T-helper 17 cell (primary cell): ENCODE results near the gene SOCS3. TPM values are rescaled to one million over a fixed set of nuclear protein-coding genes. Genes with fewer than 3 reads are reported as not detected.

ENCODE experiments used
- ATAC-seq: fragments of 150-1000 bp; cut with Tn5 transposase; 2 replicates; pipeline ENCODE4 v1.10.0; 2021; ENCODE audit warnings: mild to moderate bottlenecking, moderate library complexity
- DNase-seq, 3 donors: peaks; one replicate each; pipeline versions ENCODE4 v3.0.0 to v3.0.0-alpha.2; 2020 to 2021
- H3K9me3 ChIP-seq: one replicate; pipeline ENCODE4 v1.7.0; 2013; ENCODE audit warnings: low read length, mild to moderate bottlenecking; ENCODE audit not compliant: control insufficient read depth, poor library complexity, severe bottlenecking
- H3K27ac Mint-ChIP-seq: one replicate; pipeline ENCODE4 v1.8.0; 2022; ENCODE audit warnings: mild to moderate bottlenecking, moderate library complexity, mixed read lengths
- H3K27me3 Mint-ChIP-seq: one replicate; pipeline ENCODE4 v1.8.0; 2022; ENCODE audit warnings: mixed read lengths
- H3K36me3 Mint-ChIP-seq: one replicate; pipeline ENCODE4 v1.8.0; 2022; ENCODE audit warnings: low read depth, mixed read lengths
- H3K4me1 Mint-ChIP-seq: one replicate; pipeline ENCODE4 v1.8.0; 2022; ENCODE audit warnings: mild to moderate bottlenecking, mixed read lengths
- H3K4me3 Mint-ChIP-seq: one replicate; pipeline ENCODE4 v1.8.0; 2022; ENCODE audit warnings: mild to moderate bottlenecking, moderate library complexity, mixed read lengths
- total RNA-seq, 4 donors: library from RNA in 2 of 4; stranded (reverse) in 2 of 4; gene quantifications; one replicate each; pipeline ENCODE4 v1.2.3 and lab custom pipeline; 2022 to 2026

SOCS3 gene
- total RNA-seq, 2 donors from 2014 or later: 119 to 197 TPM

GRCh38 chr17:78397681-78398101, 37.8 kb upstream of the SOCS3 start:
- ATAC-seq (no peak), DNase-seq (no peak)
- Mint-ChIP-seq H3K27me3 (no peaks in the 10 kb centered on the region), H3K36me3 (peaks cover 4% of the 10 kb centered on the region), H3K4me1 (peaks cover 17% of the 10 kb centered on the region), H3K27ac (peak overlapping the region; percentile 49), H3K4me3 (no peak overlapping the region)
- H3K9me3 ChIP-seq: no peaks in the 10 kb centered on the region

- no peak for ATAC-seq
- Mint-ChIP-seq H3K4me3 (no peak overlapping the region), H3K4me1 (peaks cover 16% of the 10 kb centered on the region), H3K27me3 (no peaks in the 10 kb centered on the region), H3K27ac (peak overlapping the region; percentile 49), H3K36me3 (no peaks in the 10 kb centered on the region)
- no peaks in the 10 kb centered on the region for H3K9me3 ChIP-seq
- no peak for DNase-seq
Observed at GRCh38 chr17:78396441-78397337, 36.8 kb upstream of the SOCS3 start.

GRCh38 chr17:78395155-78395554, 35.3 kb upstream of the SOCS3 start:
- no peak for ATAC-seq
- Mint-ChIP-seq H3K4me3 (no peak overlapping the region), H3K4me1 (peaks cover 19% of the 10 kb centered on the region), H3K27me3 (no peaks in the 10 kb centered on the region), H3K27ac (no peak overlapping the region), H3K36me3 (no peaks in the 10 kb centered on the region)
- DNase-seq: no peak
- H3K9me3 ChIP-seq: no peaks in the 10 kb centered on the region

DNA sequence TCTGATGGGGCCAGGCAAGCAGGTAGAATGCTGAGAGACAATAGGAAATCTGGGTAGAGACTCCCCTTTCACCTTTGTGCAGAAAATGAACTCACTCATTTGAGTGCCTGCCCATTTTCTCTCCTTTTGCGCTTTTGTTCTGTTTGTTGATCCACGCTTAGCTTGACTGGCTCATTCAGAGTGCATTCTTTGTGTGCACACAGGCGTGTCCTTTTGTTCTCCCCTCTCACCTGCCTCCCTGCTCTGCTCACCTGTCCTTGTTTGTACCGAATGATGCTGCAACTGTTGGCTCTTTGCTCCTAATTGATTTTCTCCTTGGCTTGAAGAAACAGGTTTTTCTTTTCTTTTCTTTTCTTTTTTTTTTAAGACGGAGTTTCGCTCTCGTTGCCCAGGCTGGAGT, 34.3 kb upstream of the SOCS3 start:
- Mint-ChIP-seq H3K4me1 (peaks cover 21% of the 10 kb centered on the region), H3K27ac (no peak overlapping the region), H3K4me3 (no peak overlapping the region), H3K36me3 (no peaks in the 10 kb centered on the region), H3K27me3 (no peaks in the 10 kb centered on the region)
- ATAC-seq (no peak), DNase-seq (no peak)
- H3K9me3 ChIP-seq: no peaks in the 10 kb centered on the region

DNA sequence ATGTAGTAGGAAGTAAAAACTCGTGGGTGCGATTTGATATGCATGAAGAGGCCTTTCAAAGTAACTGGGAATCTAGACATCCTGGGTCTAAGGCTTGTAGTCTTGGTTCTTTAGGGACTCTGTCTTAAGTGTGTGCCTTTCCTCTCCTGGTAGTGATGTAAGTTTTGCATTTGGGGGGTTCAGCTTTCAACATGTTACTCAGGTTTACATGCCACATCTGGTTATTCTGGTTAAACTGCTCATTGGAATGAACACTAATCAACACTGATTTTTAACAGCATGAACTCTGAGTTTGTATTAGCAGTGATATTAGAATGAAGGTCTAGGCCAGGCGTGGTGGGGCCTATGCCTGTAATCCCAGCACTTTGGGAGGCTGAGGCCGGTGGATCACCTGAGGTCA, 33.7 kb upstream of the SOCS3 start:
- Mint-ChIP-seq H3K4me1 (peaks cover 24% of the 10 kb centered on the region), H3K27me3 (no peaks in the 10 kb centered on the region), H3K27ac (peak overlapping the region; percentile 68), H3K36me3 (no peaks in the 10 kb centered on the region), H3K4me3 (no peak overlapping the region)
- ATAC-seq (no peak), DNase-seq (no peak)
- H3K9me3 ChIP-seq: no peaks in the 10 kb centered on the region

GRCh38 chr17:78392295-78392694, 32.4 kb upstream of the SOCS3 start:
- H3K36me3 Mint-ChIP-seq: no peaks in the 10 kb centered on the region
- no peak overlapping the region for H3K27ac Mint-ChIP-seq
- H3K27me3 Mint-ChIP-seq: no peaks in the 10 kb centered on the region
- ATAC-seq: no peak
- no peak for DNase-seq
- peaks cover 33% of the 10 kb centered on the region for H3K4me1 Mint-ChIP-seq
- H3K4me3 Mint-ChIP-seq: no peak overlapping the region
- H3K9me3 ChIP-seq: no peaks in the 10 kb centered on the region

- Mint-ChIP-seq H3K27me3 (no peaks in the 10 kb centered on the region), H3K4me3 (no peak overlapping the region), H3K4me1 (peaks cover 34% of the 10 kb centered on the region), H3K27ac (no peak overlapping the region), H3K36me3 (no peaks in the 10 kb centered on the region)
- DNase-seq: no peak
- H3K9me3 ChIP-seq: no peaks in the 10 kb centered on the region
- no peak for ATAC-seq
Observed at GRCh38 chr17:78391843-78392242, 32.0 kb upstream of the SOCS3 start.

DNA sequence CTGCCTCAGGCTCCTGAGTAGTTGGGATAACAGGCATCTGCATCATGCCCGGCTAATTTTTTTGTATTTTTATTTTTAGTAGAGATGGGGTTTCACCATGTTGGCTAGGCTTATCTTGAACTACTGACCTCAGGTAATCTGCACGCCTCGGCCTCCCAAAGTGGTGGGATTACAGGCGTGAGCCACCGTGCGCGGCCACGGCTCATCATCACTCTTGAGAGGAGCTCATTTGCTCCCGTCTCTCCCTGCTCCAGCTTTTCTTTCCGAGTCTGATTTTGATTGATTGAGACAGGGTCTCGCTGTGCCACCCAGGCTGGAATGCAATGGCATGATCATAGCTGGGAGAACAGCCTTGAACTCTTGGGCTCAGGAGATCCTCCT, 31.2 kb upstream of the SOCS3 start:
- DNase-seq (no peak), ATAC-seq (no peak)
- Mint-ChIP-seq H3K27me3 (no peaks in the 10 kb centered on the region), H3K4me1 (peaks cover 40% of the 10 kb centered on the region), H3K27ac (no peak overlapping the region), H3K36me3 (no peaks in the 10 kb centered on the region), H3K4me3 (no peak overlapping the region)
- H3K9me3 ChIP-seq: no peaks in the 10 kb centered on the region

DNA sequence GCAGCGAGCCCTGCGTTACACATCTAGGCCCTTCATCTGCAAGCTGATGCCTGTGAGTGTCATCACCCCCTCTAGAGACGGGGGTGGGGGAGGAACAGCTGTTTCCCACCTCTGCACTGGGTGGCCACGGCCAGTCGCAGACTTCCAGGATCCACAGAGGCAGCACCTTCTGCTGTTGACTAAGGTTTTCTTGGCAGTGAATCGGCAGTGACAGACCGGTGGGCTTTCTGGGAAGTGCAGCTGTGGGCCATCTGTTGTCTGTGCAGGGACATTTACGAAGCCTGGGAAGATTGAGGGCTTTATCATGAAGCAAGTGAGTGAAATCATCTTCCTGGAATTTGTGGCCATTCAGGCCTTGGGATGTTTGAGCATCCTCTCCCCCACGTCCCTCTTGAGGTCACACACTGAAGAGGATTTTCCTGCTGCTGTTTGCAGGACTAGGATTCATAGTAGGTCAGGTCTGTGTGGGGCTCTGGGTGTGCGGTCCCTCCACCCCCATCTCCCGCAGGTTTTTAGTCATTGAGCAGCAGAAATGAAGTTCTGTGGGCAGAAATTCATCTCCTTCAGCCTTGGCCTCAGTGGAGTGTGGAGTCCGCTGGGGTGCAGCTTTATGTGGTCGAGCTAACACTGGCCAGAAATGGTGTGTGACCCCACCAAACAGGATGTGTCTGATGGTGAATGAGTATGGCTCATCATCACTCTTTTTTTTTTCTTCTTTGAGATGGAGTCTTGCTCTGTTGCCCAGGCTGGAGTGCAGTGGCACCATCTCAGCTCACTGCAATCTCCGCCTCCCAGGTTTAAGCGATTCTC, 30.6 kb upstream of the SOCS3 start:
- DNase-seq: no peak
- H3K9me3 ChIP-seq: no peaks in the 10 kb centered on the region
- Mint-ChIP-seq H3K4me3 (no peak overlapping the region), H3K27me3 (no peaks in the 10 kb centered on the region), H3K4me1 (peaks cover 41% of the 10 kb centered on the region), H3K36me3 (no peaks in the 10 kb centered on the region), H3K27ac (peak overlapping the region; percentile 32)
- ATAC-seq: no peak

GRCh38 chr17:78387977-78388941, 28.4 kb upstream of the SOCS3 start:
- DNase-seq (no peak), ATAC-seq (peak; percentile 19)
- no peaks in the 10 kb centered on the region for H3K36me3 Mint-ChIP-seq

GRCh38 chr17:78384479-78385175, 24.8 kb upstream of the SOCS3 start:
- ATAC-seq (no peak), DNase-seq (no peak)
- H3K27ac Mint-ChIP-seq: peak overlapping the region; percentile 97
- H3K27me3 Mint-ChIP-seq: no peaks in the 10 kb centered on the region
- H3K9me3 ChIP-seq: no peaks in the 10 kb centered on the region
- H3K36me3 Mint-ChIP-seq: no peaks in the 10 kb centered on the region
- H3K4me1 Mint-ChIP-seq: peaks cover 69% of the 10 kb centered on the region
- H3K4me3 Mint-ChIP-seq: peak overlapping the region; percentile 76

More at GRCh38 chr17:78387977-78388941, 28.4 kb upstream of the SOCS3 start:
- Mint-ChIP-seq H3K4me3 (peak overlapping the region; percentile 68), H3K4me1 (peaks cover 46% of the 10 kb centered on the region), H3K27me3 (no peaks in the 10 kb centered on the region), H3K27ac (peak overlapping the region; percentile 97)
- no peaks in the 10 kb centered on the region for H3K9me3 ChIP-seq

DNA sequence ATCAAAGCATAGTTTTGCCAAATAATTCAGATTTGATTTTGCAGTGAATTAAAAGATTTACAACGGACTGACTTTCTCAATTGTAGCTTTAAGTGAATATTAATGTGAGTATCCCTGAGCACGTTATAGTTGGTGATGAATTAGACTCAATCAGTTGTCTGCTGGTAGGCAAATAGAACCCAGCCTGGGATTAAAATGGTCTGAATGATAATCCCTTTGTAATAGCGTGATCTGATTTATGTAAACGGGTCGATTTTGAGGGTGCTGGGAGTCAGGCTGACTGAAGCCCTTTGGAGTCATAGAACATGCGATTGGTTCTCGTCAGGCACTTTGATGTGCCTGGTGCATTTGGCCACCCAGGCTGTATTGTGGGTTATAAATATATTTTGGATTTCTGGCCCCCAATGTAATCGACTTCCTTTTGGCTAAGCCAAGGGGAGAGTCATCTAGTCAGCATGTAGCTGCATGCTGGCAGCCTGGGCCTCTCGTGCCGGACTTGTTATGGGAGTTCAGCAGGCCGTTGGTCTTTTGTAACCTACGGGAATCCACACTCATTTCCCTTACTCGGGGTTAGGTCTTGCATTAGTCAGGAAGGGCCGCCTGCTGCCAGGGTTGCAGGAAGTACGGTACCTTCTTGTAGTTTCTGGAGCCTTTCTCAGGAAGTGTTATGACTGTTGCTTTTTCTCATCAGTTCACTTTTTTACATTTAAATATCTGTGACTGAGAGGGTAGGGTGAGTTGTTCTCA, 24.0 kb upstream of the SOCS3 start:
- Mint-ChIP-seq H3K4me1 (peaks cover 74% of the 10 kb centered on the region), H3K27me3 (no peaks in the 10 kb centered on the region), H3K36me3 (no peaks in the 10 kb centered on the region), H3K4me3 (peak overlapping the region; percentile 76), H3K27ac (peak overlapping the region; percentile 97)
- no peaks in the 10 kb centered on the region for H3K9me3 ChIP-seq
- ATAC-seq: no peak
- no peak for DNase-seq
